Activated T-cell treated with anti-CD3 and anti-CD28 coated beads, Interleukin-2, amount 50 U/mL, for 4 hours (primary cell): ENCODE results near the gene NSUN2. TPM values are rescaled to one million over a fixed set of nuclear protein-coding genes. Genes with fewer than 3 reads are reported as not detected.

Source experiments
- ATAC-seq, 2 donors: fragments of 200-7000 bp; cut with Tn5 transposase; one replicate each; pipeline ENCODE4 v1.10.0; 2021
- DNase-seq: peaks from one replicate; pipeline ENCODE4 v3.0.0-alpha.2; 2020
- H3K27me3 Mint-ChIP-seq: one replicate; pipeline ENCODE4 v1.8.0; 2021; ENCODE audit warnings: low read depth, mixed read lengths
- H3K36me3 Mint-ChIP-seq: one replicate; pipeline ENCODE4 v1.8.0; 2022; ENCODE audit warnings: mixed read lengths; ENCODE audit not compliant: insufficient read depth
- H3K4me1 Mint-ChIP-seq: one replicate; pipeline ENCODE4 v1.8.0; 2021; ENCODE audit warnings: low read depth, mixed read lengths
- H3K4me3 Mint-ChIP-seq: one replicate; pipeline ENCODE4 v1.8.0; 2021; ENCODE audit warnings: mild to moderate bottlenecking, moderate library complexity, mixed read lengths
- H3K9me3 Mint-ChIP-seq: one replicate; pipeline ENCODE4 v1.8.0; 2021; ENCODE audit warnings: mixed read lengths
- total RNA-seq, 3 donors: library from RNA; stranded (reverse); gene quantifications; one replicate each; pipeline ENCODE4 v1.2.1, GENCODE V29; 2021

The NSUN2 gene
- total RNA-seq, 3 donors from 2014 or later, result 160 to 175 (median 165) TPM

- Mint-ChIP-seq H3K4me3 (peak overlapping the region; percentile 99), H3K9me3 (no peaks in the 10 kb centered on the region), H3K36me3 (peaks cover 28% of the 10 kb centered on the region), H3K27me3 (no peaks in the 10 kb centered on the region), H3K4me1 (peaks cover 36% of the 10 kb centered on the region)
- ATAC-seq, result no peak
- no peak for DNase-seq
Observed at GRCh38 chr5:6634306-6634705, 1.5 kb upstream of the NSUN2 start.

GRCh38 chr5:6633469-6634245, 813 bp upstream of the NSUN2 start:
- H3K9me3 Mint-ChIP-seq, result no peaks in the 10 kb centered on the region
- no peaks in the 10 kb centered on the region for H3K27me3 Mint-ChIP-seq
- peaks cover 41% of the 10 kb centered on the region for H3K4me1 Mint-ChIP-seq
- peak overlapping the region; percentile 99 for H3K4me3 Mint-ChIP-seq
- peak; percentile 57 to 62 for ATAC-seq
- DNase-seq, result no peak
- H3K36me3 Mint-ChIP-seq, result peaks cover 33% of the 10 kb centered on the region

- Mint-ChIP-seq H3K27me3 (no peaks in the 10 kb centered on the region), H3K9me3 (no peaks in the 10 kb centered on the region), H3K36me3 (peaks cover 38% of the 10 kb centered on the region), H3K4me3 (peak overlapping the region; percentile 99), H3K4me1 (peaks cover 48% of the 10 kb centered on the region)
- ATAC-seq (peak; percentile 19 to 38), DNase-seq (no peak)
Observed at GRCh38 chr5:6632324-6632887, 438 bp downstream of the NSUN2 start.

GRCh38 chr5:6631441-6631840, 1.4 kb downstream of the NSUN2 start:
- DNase-seq (no peak), ATAC-seq (no peak)
- peak overlapping the region; percentile 99 for H3K4me3 Mint-ChIP-seq
- no peaks in the 10 kb centered on the region for H3K27me3 Mint-ChIP-seq
- H3K4me1 Mint-ChIP-seq, result peaks cover 53% of the 10 kb centered on the region
- no peaks in the 10 kb centered on the region for H3K9me3 Mint-ChIP-seq
- peaks cover 42% of the 10 kb centered on the region for H3K36me3 Mint-ChIP-seq

GRCh38 chr5:6626508-6626907, 6.3 kb downstream of the NSUN2 start:
- no peak for DNase-seq
- peaks cover 76% of the 10 kb centered on the region for H3K36me3 Mint-ChIP-seq
- H3K4me3 Mint-ChIP-seq, result no peak overlapping the region
- H3K9me3 Mint-ChIP-seq, result peaks cover 9% of the 10 kb centered on the region
- H3K27me3 Mint-ChIP-seq, result no peaks in the 10 kb centered on the region
- ATAC-seq, result no peak
- H3K4me1 Mint-ChIP-seq, result peaks cover 52% of the 10 kb centered on the region

- Mint-ChIP-seq H3K36me3 (peaks cover 67% of the 10 kb centered on the region), H3K27me3 (no peaks in the 10 kb centered on the region), H3K4me1 (peaks cover 28% of the 10 kb centered on the region), H3K9me3 (peaks cover 9% of the 10 kb centered on the region), H3K4me3 (no peak overlapping the region)
- no peak for DNase-seq
- ATAC-seq, result no peak
Observed at GRCh38 chr5:6623941-6624340, 8.9 kb downstream of the NSUN2 start.

- Mint-ChIP-seq H3K27me3 (no peaks in the 10 kb centered on the region), H3K9me3 (peaks cover 9% of the 10 kb centered on the region), H3K36me3 (peaks cover 66% of the 10 kb centered on the region), H3K4me1 (peaks cover 24% of the 10 kb centered on the region), H3K4me3 (no peak overlapping the region)
- ATAC-seq, result no peak
- no peak for DNase-seq
Observed at GRCh38 chr5:6623228-6623627, 9.6 kb downstream of the NSUN2 start.

- Mint-ChIP-seq H3K27me3 (no peaks in the 10 kb centered on the region), H3K36me3 (peaks cover 69% of the 10 kb centered on the region), H3K9me3 (no peaks in the 10 kb centered on the region), H3K4me1 (peaks cover 18% of the 10 kb centered on the region), H3K4me3 (no peak overlapping the region)
- ATAC-seq (no peak), DNase-seq (no peak)
Observed at GRCh38 chr5:6616632-6617031, 16.2 kb downstream of the NSUN2 start.

- peaks cover 69% of the 10 kb centered on the region for H3K36me3 Mint-ChIP-seq
- no peak overlapping the region for H3K4me3 Mint-ChIP-seq
- DNase-seq, result no peak
- H3K9me3 Mint-ChIP-seq, result no peaks in the 10 kb centered on the region
- ATAC-seq, result no peak
- no peaks in the 10 kb centered on the region for H3K27me3 Mint-ChIP-seq
- peaks cover 16% of the 10 kb centered on the region for H3K4me1 Mint-ChIP-seq
Observed at GRCh38 chr5:6615034-6615815, 17.6 kb downstream of the NSUN2 start.

- Mint-ChIP-seq H3K4me3 (no peak overlapping the region), H3K4me1 (peaks cover 16% of the 10 kb centered on the region), H3K36me3 (peaks cover 74% of the 10 kb centered on the region), H3K27me3 (no peaks in the 10 kb centered on the region), H3K9me3 (no peaks in the 10 kb centered on the region)
- ATAC-seq (no peak), DNase-seq (no peak)
Observed at GRCh38 chr5:6611334-6612256, 21.2 kb downstream of the NSUN2 start.

- DNase-seq, result no peak
- Mint-ChIP-seq H3K36me3 (peaks cover 66% of the 10 kb centered on the region), H3K4me1 (no peaks in the 10 kb centered on the region), H3K9me3 (no peaks in the 10 kb centered on the region), H3K4me3 (no peak overlapping the region), H3K27me3 (no peaks in the 10 kb centered on the region)
- no peak for ATAC-seq
Observed at GRCh38 chr5:6608016-6608415, 24.8 kb downstream of the NSUN2 start.

GRCh38 chr5:6607559-6607936, 25.3 kb downstream of the NSUN2 start:
- ATAC-seq (no peak), DNase-seq (no peak)
- no peaks in the 10 kb centered on the region for H3K9me3 Mint-ChIP-seq
- no peaks in the 10 kb centered on the region for H3K27me3 Mint-ChIP-seq
- no peaks in the 10 kb centered on the region for H3K4me1 Mint-ChIP-seq
- H3K4me3 Mint-ChIP-seq, result no peak overlapping the region
- H3K36me3 Mint-ChIP-seq, result peaks cover 66% of the 10 kb centered on the region

GRCh38 chr5:6606884-6607558, 25.8 kb downstream of the NSUN2 start:
- H3K9me3 Mint-ChIP-seq, result no peaks in the 10 kb centered on the region
- no peaks in the 10 kb centered on the region for H3K27me3 Mint-ChIP-seq
- H3K4me3 Mint-ChIP-seq, result no peak overlapping the region
- DNase-seq (no peak), ATAC-seq (no peak)
- peaks cover 66% of the 10 kb centered on the region for H3K36me3 Mint-ChIP-seq
- H3K4me1 Mint-ChIP-seq, result no peaks in the 10 kb centered on the region
